ENCODE data around the gene MYO3B. TPM values are rescaled to one million over a fixed set of nuclear protein-coding genes. Genes with fewer than 3 reads are reported as not detected.

The MYO3B gene
- total and polyA plus RNA-seq, 11 donors, result 0.09 to 0.19 (median 0.10) TPM; not detected in 8

DNA sequence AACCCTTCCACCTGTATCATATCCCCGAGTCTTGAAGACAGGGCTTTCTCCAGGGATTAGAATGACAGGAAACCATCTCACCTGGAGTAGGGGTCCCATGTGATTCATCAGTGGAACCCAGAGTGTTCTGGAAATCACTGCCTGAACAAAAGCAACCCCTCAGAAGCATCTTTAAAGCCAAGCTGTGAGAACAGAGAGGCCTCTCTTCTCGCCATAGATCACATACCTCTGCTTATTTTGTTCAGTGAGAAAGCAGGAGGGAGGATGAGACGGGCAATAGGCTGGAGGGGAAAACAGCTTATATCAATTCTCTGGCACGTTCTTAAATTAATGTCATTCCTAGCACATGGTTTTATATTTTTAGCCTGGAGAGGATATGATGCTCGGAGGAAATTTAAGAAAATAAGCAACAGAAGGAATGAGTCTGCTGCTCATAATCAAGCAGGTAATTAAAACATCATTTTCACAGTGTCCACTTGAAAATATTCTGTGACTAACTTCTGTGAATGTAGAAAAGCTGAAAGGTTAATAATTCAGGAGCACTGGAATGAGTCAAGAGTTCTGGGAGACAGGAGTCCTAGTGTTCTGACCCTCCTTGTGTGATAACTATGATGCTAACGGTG lies 323.6 kb downstream of the MYO3B start:
- DNase-seq (no peak), ATAC-seq (no peak)
- Histone ChIP-seq H3K9me3 (no peaks in the 10 kb centered on the region), H3K27ac (peak overlapping the region in 1 of 12 donors; percentile 14), H3K36me3 (no peaks in the 10 kb centered on the region), H3K4me3 (no peak overlapping the region), H3K4me1 (peaks cover 0 to 45% (median 17%) of the 10 kb centered on the region in 12 donors), H3K27me3 (no peaks in the 10 kb centered on the region)
- TF ChIP-seq POLR2A (IDR thresholded peaks at IDR 0.05), result no peak
- TF ChIP-seq, protein P1, sequence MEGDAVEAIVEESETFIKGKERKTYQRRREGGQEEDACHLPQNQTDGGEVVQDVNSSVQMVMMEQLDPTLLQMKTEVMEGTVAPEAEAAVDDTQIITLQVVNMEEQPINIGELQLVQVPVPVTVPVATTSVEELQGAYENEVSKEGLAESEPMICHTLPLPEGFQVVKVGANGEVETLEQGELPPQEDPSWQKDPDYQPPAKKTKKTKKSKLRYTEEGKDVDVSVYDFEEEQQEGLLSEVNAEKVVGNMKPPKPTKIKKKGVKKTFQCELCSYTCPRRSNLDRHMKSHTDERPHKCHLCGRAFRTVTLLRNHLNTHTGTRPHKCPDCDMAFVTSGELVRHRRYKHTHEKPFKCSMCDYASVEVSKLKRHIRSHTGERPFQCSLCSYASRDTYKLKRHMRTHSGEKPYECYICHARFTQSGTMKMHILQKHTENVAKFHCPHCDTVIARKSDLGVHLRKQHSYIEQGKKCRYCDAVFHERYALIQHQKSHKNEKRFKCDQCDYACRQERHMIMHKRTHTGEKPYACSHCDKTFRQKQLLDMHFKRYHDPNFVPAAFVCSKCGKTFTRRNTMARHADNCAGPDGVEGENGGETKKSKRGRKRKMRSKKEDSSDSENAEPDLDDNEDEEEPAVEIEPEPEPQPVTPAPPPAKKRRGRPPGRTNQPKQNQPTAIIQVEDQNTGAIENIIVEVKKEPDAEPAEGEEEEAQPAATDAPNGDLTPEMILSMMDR (IDR thresholded peaks at IDR 0.05), result no peak
- WGBS, 4 donors, result 59 to 71% (median 65%) methylated on average over 6 of the region's 6 CpGs
- intact Hi-C loops (cut with DNase I), result loop anchor here in 2 of 10 donors (10.0 kb wide), 1 partner anchor 213 kb away; the partner anchor contains the start of gene SP5 (in 2 of the 2)

DNA sequence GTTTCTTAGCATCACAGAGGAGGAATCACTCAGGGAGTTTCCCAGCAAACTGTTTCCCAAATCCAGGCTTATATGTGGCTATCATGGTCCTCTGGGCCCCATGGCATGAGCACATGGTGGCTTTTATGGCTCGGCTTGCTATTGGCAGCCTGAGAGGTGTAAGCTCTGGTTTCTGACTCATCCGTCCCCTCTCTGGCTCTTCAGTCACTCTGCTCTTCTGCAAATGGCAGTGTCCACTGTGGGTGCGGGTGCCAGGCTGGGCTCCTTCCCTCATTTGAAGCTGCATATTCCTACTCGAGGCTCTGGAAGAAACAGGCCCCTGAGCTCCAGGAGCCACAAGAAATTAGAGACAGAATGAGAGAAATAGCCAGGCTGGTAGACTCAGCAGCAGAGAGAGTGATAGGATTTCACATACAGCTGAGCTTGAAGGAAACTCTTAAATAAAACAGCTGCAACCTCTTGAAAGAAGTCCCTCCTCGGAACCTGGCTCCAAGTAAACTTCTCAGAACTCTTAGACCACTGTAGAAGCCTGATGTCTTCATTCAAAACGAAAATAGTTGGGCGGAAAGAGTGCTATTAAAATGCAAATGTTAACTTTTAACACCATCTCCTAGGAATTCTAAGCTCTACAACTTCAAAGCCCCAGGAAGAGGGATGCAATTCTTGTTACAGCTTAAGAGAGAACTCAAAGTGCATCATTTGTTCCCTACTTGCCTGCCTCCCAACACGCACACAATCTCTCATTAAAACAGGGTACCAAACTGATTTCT lies 324.6 kb downstream of the MYO3B start:
- intact Hi-C loops (cut with DNase I), result loop anchor here in 2 of 10 donors (10.0 kb wide), 1 partner anchor 212 kb away; the partner anchor contains the start of gene SP5 (in 2 of the 2)
- H3K27me3 ChIP-seq, result peaks cover 0 to 5% (median 0%) of the 10 kb centered on the region in 9 donors
- DNase-seq, result no peak
- no peaks in the 10 kb centered on the region for H3K36me3 ChIP-seq
- H3K9me3 ChIP-seq, result no peaks in the 10 kb centered on the region
- H3K4me1 ChIP-seq, result peaks cover 0 to 49% (median 18%) of the 10 kb centered on the region in 12 donors
- 62 to 76% (median 66%) methylated on average over 6 to 8 of the region's 8 CpGs for WGBS, 4 donors
- ATAC-seq, result no peak
- no peak for TF ChIP-seq POLR2A (IDR thresholded peaks at IDR 0.05)
- TF ChIP-seq, protein P1 (IDR thresholded peaks at IDR 0.05), result no peak
- no peak overlapping the region for H3K4me3 ChIP-seq
- no peak overlapping the region for H3K27ac ChIP-seq

DNA sequence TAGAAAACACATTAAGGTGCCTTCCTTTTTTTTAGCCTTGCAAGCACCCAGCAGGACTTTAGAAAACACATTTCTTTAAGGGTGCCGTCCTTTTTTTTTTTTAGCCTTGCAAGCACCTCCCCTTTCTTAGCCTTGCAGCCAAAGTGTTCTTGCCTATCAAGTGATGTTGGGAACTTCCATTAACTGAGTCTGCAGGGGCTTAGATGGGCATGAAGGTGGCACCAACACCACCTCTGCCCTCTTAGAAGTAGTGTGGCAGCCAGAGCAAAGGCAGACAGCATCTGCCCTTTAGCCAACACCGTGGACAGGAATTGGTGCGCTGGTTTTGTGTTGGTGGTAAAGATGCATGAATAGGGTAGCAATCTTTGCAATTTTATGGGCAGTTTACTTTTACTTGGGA lies 325.6 kb downstream of the MYO3B start:
- peaks cover 0 to 5% (median 0%) of the 10 kb centered on the region in 9 donors for H3K27me3 ChIP-seq
- no peak for TF ChIP-seq POLR2A (IDR thresholded peaks at IDR 0.05)
- TF ChIP-seq, protein P1 (IDR thresholded peaks at IDR 0.05), result no peak
- 22 to 36% (median 36%) methylated on average over 2 to 3 of the region's 3 CpGs for WGBS, 4 donors
- H3K36me3 ChIP-seq, result no peaks in the 10 kb centered on the region
- intact Hi-C loops (cut with DNase I), result loop anchor here in 2 of 10 donors (10.0 kb wide), 1 partner anchor 211 kb away; the partner anchor contains the start of gene SP5 (in 2 of the 2)
- no peak for ATAC-seq
- no peak overlapping the region for H3K4me3 ChIP-seq
- peak overlapping the region in 2 of 12 donors; percentile 20 to 66 for H3K27ac ChIP-seq
- peaks cover 0 to 49% (median 18%) of the 10 kb centered on the region in 12 donors for H3K4me1 ChIP-seq
- no peak for DNase-seq
- no peaks in the 10 kb centered on the region for H3K9me3 ChIP-seq
